DMS114 treated with DMSO at 0.1 percent for 48 hours (cell line): Measurements from ENCODE around the gene HBA1.
"Not testable (repeated sequence)": the region's sequence is repeated elsewhere in the genome, so short reads cannot be mapped to it uniquely, and the experiment has no call there.

Experiments used
- DNase-seq: peaks from one replicate; lab custom pipeline; 2025; ENCODE audit not compliant: unreplicated experiment; lab: John Stamatoyannopoulos, UW

Gene HBA1

DNA sequence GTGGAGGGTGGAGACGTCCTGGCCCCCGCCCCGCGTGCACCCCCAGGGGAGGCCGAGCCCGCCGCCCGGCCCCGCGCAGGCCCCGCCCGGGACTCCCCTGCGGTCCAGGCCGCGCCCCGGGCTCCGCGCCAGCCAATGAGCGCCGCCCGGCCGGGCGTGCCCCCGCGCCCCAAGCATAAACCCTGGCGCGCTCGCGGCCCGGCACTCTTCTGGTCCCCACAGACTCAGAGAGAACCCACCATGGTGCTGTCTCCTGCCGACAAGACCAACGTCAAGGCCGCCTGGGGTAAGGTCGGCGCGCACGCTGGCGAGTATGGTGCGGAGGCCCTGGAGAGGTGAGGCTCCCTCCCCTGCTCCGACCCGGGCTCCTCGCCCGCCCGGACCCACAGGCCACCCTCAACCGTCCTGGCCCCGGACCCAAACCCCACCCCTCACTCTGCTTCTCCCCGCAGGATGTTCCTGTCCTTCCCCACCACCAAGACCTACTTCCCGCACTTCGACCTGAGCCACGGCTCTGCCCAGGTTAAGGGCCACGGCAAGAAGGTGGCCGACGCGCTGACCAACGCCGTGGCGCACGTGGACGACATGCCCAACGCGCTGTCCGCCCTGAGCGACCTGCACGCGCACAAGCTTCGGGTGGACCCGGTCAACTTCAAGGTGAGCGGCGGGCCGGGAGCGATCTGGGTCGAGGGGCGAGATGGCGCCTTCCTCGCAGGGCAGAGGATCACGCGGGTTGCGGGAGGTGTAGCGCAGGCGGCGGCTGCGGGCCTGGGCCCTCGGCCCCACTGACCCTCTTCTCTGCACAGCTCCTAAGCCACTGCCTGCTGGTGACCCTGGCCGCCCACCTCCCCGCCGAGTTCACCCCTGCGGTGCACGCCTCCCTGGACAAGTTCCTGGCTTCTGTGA lies at the start of gene HBA1:
Gene HBA1 (plus strand): TSS at position 204 of the 906 bp plus-strand sequence. CDS start 37 bp downstream, at position 241.
- DNase-seq: not testable (repeated sequence)

DNA sequence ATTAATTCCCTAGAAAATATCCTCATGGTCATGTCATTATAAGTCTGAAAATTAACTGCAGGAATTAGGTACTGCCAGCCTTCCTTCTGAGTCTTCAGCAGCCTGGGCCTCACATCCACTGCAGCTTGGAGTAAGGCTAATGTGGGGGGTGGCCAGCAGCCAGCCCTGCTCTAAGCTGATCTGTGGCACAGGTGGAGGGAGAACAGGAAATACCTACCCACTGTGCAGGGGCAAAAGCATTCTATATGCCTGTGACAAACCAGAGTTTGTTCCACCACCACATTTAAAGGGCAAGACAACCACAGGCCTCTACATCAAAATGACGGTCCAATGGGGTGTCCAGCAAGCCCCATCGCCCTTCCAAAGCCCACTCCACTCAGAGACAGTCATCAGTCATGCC lies 47.4 kb upstream of the HBA1 start:
- DNase-seq: no peak

DNA sequence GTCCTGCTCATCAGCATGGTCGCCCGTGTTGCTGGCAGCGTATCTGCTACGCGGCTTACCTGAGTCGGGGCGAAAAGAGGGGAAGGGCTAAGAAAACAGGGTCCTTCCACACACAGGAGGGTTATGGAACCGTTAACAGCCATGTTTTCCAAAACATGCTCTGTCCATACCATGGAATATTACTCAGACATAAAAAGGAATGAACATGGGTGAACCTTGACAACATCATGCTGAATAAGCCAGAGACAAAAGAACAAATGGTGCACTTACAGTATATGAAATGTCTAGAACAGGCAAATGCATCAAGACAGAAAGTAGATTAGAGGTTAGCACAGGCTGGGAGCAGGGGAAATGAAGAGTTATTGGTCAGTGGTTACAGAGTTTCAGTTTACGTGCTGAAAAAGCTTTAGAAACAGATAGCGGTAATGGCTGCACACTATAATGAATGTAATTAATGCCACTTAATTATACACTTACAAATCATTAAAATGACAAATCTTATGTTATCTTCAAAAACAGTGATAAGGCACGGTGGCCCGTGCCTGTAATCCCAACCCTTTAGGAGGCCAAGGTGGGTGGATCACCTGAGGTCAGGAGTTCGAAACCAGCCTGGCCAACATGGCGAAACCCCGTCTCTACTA lies 45.8 kb upstream of the HBA1 start:
- no peak for DNase-seq

DNA sequence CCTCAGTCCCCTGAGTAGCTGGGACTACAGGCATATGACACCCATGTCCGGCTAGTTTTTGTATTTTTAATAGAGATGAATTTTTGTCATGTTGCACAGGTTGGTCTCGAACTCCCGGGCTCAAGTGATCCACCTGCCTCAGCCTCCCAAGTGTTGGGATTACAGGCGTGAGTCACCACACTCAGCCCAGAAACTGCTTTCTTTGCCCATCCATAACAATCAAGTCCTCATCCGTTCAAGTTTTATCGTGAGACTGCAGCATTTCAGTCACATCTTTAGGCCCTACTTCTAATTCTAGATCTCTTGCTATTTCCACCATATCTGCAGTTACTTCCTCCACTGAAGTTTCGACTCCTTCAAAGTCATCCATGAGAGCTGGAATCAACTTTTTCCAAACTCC lies 44.4 kb upstream of the HBA1 start:
- no peak for DNase-seq

DNA sequence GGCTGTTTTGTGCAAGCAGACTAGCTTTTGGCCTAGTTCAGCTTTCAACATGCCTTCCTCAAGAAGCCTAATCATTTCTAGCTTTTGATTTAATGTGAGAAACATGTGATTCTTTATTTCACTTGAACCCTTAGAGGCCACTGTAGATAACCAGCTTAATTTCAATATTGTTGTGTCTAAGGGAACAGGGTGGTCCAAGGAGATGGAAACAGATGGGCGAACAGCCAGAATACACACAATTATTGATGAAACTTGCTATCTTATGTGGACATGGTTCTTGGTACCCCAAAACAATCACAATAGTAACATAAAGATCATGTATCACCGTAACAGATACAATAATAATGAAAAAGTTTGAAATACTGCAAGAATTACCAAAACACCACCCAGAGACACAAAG lies 42.8 kb upstream of the HBA1 start:
- no peak for DNase-seq

DNA sequence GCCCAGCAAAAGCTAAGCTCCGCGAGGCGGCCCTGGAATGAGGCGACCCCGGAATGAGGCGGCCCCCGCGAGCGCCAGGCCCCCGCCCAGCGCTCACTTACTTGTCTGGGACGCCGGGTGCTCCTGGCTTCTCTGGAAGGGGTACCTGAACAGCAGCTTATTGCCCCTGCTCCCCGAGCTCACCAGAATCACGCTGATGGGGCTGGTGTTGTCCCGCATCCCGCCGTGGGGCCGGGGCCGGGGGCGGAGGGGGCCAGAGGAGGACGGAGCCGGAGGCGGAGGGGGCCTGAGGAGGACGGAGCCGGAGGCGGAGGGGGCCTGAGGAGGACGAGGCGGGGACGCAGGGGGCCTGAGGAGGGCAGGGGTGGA lies 38.4 kb upstream of the HBA1 start:
- DNase-seq: no peak

DNA sequence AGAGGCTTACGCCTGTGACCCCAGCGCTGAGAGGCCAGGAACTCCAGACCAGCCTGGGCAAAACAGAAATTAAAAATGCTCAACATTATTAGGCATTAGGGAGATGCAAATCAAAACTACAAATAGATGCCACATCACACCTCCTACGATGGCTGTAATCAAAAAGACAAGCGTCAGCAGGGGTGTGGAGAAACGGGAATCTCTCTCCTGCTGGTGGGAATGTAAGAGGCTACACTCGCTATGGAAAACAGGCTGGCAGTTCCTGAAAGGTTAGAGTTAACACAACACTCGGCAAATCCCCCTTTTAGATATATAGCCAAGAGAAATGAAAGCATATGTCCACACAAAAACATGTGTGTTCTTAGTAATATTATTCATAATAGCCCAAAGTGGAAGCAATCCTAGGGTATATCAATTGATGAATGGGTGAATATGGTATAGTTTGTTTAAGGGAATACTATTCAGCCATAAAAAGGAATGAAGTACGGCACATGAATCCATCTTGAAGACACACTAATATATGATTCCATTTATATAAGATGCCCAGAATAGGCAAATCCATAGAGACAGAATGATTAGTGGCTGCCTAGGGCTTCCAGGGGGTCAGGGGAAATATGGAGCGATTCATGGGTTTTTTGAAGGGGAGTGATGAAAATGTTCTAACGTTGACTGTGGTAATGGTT lies 36.2 kb upstream of the HBA1 start:
- no peak for DNase-seq

DNA sequence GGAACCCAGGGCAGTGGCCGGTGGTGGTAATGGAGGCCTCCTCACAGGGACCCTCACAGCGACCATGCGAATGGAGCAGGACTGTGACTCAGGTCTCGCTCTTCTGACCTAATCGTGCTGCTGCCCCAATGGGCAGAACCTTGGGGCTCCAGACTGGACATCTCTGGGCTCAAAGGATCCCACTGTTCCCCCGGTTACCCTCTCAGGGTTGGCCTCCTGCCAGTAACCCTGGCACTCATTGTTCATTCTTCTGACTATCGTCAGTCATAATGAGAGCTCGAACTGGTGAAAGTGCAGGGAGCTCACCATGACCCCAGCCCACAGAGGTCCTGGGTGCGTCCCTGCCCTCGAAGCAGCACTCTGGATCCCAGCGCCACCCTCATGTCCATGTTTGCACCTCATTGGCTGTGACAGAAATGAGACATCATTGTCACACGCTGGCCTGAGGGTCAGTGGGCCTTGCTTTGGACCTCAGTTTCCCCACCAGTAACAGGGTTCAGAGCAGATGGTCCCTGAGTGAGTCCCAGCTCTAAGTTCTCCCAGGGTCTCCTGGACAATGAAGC lies 34.0 kb upstream of the HBA1 start:
- no peak for DNase-seq

DNA sequence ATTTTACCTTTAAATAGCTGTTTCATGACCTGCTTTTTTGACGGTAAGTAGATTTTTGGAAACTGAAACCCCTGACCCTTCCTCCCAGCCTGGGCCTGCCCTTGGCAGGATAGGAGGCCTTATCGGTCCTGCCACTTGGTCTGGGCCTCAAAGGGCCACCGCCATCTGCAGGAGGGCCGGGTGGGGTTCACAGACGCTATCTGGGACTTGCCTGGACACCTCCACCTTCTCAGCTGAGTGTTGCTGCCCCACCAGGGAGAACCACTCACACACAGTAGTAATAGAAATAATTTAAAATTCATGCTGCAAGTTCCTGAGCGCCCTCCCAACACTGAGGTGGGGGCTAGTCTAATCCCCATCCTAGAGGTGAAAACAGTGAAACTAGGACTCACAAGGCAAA lies 33.4 kb upstream of the HBA1 start:
- DNase-seq: no peak

DNA sequence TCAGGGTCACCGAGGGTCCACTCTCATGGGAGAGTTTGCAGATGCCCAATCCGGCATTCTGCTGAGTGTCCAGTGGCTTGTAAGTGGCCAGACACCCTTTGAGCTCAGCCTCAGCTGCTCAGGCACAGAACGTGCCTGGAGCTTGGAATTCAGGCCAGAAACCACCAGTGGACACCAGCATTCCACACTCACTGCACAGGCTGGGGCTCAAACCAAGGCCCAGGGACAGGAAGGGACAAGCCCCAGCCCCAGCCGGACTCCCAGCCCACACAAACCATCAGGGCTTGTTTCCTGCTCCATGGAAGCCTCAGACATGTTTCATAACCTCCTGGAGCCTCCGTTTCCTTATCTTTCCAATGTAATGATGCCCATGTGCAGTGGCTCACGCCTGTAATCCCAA lies 33.0 kb upstream of the HBA1 start:
- no peak for DNase-seq

DNA sequence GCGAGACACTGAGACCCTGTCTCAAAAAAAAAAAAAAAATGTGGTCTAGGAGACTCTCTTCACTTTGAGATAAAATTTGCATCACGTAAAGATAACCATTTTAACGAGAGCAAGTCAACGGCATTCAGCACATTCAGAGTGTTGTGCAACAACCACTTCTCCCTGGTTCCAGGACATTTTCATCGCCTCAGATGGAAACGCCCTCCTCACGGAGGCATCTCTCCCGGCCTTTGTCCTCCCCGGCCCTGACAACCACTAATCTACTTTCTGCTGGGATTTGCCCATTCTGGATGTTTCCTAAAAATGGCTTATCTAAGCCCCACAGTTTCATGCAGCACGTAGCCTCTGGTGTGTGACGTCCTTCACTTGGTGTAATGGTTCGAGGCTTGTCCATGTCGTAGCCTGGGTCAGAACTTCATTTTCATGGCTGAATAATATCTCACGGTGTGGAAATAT lies 31.7 kb upstream of the HBA1 start:
- DNase-seq: no peak

DNA sequence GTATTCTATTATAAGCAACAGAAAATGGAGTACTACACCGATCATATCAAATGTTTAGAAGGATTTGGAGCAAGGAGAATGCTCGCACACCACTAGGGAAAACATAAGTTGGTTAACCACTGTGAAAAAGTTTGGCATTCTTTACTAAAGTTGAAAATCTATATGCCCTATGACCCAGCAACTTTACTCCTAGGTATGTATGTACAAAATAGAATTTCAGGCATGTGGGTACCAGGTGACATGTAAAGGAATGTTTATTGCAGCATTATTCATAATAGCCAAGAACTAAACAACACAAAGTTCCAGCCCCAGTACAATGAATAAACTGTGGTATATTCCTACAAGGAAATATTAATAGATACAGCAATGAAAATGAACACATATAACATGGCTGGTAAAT lies 29.8 kb upstream of the HBA1 start:
- no peak for DNase-seq

DNA sequence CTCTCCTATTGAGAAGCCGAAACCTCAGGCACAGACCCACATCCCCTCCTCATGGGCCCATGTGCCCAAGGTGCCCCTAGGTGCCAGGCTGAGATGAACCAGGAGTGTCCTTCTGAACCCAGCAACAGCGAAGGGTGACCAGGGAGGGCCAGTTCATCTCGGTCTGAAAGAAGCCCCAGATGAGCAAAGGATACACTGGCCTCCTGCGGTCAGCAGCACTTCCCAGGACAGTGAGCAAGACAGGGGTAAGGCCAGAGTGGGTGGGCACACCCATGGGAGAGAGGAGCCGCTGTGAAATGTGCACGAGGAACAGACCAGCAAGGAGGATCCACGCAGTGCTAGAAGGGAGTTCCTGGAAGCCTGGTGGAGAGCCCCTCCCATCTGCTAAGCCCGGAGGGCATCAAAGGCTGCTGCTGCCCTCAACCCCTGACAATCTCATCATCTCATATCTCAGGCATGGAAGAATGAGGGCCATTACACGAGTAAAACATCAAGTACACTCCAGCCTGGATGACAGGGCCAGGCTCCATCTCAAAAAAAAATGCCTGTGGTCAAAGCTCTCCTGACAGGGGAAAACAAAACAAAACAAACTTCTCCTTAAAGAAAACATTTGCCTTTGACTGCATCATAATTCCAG lies 27.3 kb upstream of the HBA1 start:
- DNase-seq: no peak

DNA sequence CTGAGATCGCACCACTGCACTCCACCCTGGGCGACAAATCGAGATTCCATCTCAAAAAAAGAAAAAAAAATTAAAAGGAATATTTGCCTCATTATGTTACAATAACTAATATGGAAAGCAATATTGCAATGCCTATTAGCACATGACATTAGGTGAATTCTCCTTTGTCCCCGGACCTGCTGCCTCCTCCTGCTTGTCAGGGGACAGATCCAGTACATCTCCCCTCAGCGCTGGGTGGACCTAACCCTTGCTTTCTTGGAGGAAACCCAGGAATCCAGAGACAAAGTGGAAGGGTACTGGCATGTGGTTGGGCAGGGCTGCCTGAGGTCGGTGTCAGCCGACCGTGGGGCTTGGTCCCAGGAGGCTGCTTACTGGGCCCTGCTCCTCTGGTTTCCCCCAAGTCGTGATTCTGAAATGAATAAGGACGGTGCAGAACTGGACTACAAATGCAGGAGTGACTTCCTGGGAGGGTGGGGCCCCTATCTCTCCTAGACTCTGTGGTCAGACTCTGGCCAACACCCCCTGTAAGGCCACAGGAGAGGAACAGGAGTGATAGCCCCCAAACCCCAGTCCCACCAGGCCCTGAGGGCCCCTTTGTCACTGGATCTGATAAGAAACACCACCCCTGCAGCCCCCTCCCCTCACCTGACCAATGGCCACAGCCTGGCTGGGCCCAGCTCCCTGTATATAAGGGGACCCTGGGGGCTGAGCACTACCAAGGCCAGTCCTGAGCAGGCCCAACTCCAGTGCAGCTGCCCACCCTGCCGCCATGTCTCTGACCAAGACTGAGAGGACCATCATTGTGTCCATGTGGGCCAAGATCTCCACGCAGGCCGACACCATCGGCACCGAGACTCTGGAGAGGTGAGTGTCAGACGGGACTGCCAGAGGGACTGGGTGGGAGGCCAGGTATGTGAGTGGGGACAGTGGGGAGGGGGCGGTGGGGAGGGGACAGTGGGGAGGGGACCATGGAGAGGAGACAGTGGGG lies 24.0 kb upstream of the HBA1 start, which contains the start of gene HBZ:
Gene HBZ (plus strand): TSS at position 504 of the 988 bp plus-strand sequence. CDS start 266 bp downstream, at position 770.
- DNase-seq: no peak

DNA sequence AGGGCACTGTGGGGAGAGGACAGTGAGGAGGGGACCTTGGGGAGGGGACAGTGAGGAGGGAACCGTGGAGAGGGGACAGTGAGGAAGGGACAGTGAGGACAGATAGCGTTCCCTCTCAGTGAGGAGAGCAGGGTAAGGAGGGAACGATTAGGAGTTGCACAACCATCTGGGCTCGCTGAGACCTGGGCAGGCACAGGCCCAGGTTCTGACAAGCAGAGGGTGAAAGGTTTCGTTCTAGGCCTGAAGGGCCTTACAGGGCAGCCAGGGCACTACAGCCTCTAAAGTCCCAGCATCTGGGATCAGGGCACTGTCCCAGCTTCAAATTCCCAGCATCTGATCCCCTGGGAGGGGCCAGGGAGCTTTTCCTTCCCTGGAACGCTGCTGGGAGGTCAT lies 23.4 kb upstream of the HBA1 start:
- not testable (repeated sequence) for DNase-seq

DNA sequence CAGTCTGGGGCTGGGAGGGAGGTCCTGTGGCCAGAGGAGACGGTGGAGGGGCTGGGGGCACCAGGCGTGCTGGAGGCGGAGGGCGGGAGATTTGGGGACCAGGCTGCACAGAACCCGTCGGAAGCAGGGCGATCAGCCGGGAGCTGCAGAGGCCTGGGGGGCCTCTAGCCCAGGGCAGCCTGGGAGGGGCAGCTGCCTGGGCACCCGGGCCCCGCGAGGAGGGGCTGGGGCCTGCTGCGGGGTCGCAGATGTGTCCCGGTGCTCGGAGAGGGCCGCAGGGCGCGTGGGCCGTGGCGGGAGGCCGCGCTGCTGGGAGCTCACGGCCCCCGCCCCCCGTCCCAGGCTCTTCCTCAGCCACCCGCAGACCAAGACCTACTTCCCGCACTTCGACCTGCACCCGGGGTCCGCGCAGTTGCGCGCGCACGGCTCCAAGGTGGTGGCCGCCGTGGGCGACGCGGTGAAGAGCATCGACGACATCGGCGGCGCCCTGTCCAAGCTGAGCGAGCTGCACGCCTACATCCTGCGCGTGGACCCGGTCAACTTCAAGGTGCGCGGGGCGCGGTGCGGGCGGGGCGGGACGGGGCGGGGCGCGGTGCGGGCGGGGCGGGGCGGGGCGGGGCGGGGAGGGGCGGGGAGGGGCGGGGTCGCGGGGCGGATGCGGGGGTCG lies 22.8 kb upstream of the HBA1 start:
- DNase-seq: not testable (repeated sequence)

DNA sequence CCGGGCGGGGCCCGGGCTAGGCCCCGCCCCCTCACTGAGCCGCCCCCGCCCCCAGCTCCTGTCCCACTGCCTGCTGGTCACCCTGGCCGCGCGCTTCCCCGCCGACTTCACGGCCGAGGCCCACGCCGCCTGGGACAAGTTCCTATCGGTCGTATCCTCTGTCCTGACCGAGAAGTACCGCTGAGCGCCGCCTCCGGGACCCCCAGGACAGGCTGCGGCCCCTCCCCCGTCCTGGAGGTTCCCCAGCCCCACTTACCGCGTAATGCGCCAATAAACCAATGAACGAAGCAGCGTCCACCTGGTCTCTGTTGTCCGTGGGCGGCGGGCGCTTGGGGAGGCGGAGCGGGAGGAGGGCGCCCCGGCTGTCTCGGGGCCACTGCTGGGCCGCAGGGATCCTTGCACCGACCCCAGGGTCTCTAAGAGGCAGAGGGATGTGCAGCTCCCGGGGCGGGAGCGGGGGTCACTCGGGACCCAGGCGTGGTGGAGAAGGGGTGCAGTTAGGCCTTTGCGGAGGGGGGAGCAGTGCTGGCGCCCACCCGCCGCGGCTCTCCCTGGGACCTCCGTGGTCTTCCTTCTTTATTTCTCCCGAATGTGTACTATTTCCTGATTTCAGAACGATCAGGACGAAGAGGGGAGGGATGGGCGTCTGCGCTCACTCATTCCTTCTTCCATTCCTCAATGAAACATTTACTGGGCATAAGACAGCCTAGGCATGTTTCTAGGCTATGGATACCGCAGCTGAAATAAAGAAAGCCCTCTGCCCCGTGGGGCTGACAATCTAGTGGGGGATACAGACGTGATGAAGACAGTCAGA lies 22.1 kb upstream of the HBA1 start:
- DNase-seq: peak; percentile 21

DNA sequence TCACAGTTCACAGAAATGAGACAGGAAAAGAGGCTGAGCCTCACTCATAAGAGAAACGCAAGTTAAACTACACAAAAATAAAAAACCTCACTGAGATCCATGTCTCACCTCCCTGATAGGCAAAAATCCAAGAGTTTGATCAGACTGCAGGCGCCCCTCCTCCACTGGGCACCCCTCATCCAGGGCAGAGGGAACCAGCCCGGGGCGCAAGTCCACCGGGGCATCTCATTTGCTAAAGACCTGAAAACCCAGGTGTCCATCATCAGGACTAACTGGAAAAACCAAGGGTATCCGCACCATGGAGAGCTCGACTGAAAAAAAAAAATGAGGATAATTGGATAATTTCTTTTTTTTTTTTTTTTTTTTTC lies 21.5 kb upstream of the HBA1 start:
- no peak for DNase-seq
